Stimulated activated CD8-positive, alpha-beta memory T cell treated with anti-CD3 and anti-CD28 coated beads, Interleukin-12 subunit alpha, Interleukin-12 subunit beta, amount 100 ng/mL, for 4 hours (primary cell): ENCODE data around the gene TMPRSS3.
A peak's percentile ranks its signal among the peaks of the same experiment; 100 is the strongest.

Experiments
- DNase-seq: peaks from one replicate; pipeline ENCODE4 v3.0.0-alpha.2; 2020; ENCODE audit warnings: low read depth

The TMPRSS3 gene

DNA sequence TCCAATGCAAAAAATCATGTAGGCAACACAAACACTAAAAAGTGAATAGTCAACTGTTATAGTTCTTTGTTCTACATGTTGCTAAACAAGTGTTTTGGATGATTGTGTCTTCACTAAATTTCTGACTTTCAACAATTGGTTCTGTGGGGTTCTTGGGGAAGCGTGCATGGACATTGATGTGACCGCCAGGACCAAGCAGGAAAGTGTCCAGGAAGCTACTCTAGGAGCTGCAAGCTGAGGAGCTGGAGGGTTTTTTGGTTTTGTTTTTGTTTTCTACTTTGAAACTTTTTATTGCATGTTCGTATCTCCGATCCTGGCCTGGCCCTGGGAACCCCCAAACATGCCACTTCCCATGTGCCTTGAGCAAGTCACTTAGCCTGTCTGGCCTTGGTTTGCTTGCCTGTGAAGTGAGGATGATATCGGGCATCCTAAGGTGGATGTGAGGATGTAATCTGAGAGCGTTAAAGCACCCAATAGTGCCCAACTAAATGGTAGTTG is 8.0 kb downstream of the TMPRSS3 start:
- DNase-seq = no peak

GRCh38 chr21:42387164-42387563 is 8.7 kb downstream of the TMPRSS3 start:
- no peak for DNase-seq

DNA sequence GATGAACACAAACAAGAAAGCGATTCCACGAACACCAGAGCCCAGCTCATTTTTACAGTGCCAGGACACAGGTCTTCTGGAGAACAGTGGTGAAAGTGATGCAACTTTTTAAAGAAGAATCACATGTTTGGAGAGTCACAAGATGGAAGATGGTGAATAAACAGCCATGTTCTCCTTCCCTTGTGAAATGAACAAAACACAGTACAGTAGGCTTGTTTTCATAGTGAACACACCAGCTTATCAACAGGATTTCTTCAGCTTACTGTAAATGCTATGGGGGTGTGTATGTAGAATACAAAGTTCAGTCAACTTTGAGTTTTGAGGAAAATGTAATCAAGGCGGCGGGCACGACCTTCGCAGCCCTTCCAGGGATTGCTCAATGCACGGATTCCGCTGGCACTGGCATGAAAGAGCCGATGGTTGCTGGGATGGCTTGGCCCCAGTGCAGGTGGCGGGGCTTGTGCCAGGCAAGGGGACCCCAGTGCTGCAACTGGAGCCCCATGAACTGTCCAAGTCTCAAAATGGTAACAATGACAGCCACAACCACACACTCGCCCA is 9.7 kb downstream of the TMPRSS3 start:
- DNase-seq = no peak

DNA sequence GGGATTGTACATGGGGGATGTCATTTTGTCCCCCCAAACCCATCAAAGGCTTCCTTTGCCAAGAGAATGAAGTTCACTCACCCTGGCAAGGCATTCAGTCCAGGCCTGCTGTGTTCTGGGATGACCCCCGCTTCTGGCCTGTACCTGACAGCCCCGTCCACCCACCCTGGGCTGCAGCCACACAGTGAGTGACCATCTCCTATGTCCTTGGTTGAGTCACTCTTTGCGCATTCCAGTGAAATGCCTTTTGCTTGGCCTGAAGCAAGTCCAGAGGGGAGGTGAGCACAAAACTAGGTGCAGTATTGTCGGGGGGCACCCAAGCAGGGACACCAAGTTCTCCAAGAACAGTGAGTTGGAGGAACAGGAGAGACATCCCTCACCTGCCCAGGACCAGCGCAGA is 10.2 kb downstream of the TMPRSS3 start:
- DNase-seq = no peak

DNA sequence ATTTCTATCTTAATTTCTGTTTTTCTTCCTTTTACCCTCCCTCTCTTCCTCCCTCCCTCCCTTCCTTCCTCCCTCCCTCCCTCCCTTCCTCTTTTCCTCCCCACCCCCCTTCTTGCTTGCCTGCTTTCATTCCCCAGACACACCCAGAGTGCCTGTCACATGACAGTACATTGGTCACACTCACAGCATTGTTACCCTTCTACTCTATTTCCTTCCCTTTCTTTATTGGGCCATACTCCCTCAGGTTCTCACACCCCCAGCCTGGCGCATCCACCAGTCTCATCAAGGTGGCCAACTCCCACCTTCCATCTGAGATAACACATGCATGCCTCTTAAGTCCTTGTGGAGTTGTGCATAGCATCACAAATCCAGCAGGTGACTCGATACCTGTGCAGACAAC is 10.9 kb downstream of the TMPRSS3 start:
- no peak for DNase-seq

- DNase-seq = no peak
These were observed 11.5 kb downstream of the TMPRSS3 start for GRCh38 chr21:42384156-42384945.

DNA sequence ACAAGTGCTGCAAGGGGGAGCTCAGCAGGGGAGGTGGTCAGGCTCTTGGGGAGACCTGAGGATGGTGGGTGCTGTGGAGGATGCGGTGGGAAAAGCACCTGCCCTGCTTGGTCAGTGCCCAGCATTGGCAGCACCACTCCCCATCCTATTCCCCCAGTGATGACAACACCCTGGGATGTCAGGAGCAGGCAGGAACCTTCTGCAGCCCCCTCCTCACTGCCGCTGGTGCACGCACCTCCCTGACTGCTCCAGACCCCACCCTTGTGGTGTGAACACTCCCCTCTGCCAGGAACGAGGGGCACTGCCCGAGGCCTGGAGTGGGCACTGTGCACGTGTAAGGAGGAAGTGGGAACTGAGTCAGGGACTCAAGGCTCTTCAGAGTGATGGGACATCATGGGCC is 12.5 kb downstream of the TMPRSS3 start:
- DNase-seq = no peak

DNA sequence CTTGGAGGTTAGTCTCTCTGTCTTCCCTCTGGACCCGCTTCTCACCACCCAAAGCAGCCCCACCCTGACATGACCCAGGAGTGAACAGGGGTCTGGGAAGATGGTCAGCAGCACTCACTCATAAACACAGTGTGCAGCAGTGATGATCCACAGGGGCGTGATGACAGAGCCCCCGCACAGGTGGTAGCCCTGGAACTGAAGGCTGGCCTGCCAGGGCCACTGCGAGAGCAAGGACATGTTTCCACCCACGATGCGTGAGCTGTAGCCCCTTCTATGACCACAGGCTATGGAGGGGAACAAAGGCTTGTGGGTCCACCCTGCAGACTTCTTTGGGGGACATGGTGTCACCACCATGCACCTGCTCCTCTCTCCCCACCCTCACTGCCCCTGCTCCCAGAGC is 12.9 kb downstream of the TMPRSS3 start:
- no peak for DNase-seq

DNA sequence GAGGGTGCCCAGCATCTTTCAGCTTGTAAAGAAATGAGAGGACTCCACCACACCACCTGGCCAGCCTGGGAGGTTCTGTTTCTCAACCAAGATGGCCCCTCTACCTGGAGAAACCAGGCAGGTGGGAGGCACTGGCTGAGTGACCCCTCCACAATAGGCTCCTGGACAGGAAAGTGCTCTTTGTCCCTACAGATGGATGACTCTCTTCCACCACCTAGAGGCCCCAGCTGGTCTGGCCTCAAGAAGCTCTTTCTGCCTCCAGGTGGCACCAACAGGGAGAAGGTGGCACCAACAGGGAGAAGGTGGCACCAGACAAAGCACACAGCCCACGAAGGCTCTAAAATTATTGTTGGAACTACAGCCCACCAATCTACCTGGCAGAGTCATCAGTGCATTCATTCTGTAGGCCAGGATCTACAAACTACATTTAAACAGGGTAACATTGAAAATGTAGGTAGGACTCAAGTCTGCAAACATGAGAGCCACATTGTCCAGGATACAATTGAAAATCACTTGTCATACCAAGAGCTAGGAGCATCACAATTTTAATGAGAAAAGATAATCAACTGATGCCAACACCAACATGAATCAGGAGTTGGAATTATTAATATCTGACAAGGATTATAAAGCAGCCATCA is 14.4 kb downstream of the TMPRSS3 start:
- no peak for DNase-seq

DNA sequence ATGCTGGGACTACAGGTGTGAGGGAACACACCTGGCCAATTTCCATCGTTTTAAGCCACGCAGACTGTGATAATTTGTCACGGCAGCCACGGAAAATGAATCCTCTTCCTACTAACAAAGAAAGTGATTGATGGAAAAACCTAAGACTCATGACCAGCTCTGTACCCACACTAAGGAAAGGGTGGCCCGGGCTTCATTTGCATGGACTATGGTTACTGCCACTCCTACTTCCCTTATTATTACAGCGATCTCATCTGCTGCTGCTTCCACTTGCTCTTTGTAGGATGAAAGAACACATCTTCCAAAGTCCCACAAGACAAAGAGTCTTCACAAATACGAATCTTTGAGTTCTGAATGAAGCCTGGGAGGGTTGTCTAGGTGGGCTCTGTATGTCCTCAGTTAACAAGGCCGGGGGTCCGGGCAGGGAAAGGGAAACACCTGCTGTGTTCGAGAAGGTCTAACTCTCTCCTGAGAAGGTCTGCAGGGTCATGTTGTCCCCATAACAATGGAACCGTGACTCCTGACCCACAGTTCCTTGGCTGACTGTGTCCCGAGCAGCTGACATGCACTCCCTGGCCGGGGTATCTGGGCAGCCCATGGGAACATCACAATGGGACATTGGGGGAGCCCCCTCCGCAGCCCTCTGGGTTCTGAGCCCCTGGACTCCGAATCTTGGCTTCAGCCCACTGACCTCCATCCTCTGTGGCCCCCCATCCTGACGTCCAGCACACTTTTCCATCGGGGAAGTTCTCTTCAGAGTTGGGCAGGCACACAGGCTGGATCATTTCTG is 16.2 kb downstream of the TMPRSS3 start:
- DNase-seq = no peak

- DNase-seq = no peak
These were observed 17.4 kb downstream of the TMPRSS3 start for GRCh38 chr21:42378418-42378817.

GRCh38 chr21:42377951-42378340 is 17.9 kb downstream of the TMPRSS3 start:
- DNase-seq = no peak

- no peak for DNase-seq
These were observed 18.5 kb downstream of the TMPRSS3 start for GRCh38 chr21:42377211-42377950.

DNA sequence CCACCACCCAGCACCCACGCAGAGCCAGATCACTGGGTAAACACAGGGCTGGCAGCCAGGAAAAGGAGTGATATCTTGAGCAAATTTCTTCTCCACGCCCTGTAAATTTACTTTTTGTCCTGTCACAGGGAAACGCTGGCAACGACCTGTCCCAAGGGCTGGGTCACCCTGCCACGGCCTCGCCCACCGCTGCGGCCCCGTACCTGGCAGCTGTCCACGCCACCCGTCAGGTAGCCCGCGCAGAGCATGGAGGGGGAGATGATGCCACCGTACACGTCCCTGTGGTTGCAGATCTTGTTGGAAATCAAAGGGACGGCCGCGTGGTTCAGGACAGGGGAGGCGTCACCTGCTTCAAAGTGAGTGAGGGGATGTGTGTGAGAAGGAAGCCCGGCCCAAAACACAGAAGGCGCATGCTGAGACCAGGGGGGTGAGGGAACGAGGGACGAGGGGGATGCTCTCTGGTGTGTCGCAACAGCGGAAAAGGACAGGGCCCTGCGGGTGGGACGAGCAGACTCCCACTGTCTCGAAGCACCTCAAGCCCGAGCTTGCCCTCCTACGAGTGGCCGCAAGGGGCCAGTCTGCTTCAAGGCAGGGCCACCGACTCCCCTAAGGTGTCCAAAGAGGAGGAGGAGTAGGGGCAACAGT is 19.4 kb downstream of the TMPRSS3 start:
- no peak for DNase-seq

DNA sequence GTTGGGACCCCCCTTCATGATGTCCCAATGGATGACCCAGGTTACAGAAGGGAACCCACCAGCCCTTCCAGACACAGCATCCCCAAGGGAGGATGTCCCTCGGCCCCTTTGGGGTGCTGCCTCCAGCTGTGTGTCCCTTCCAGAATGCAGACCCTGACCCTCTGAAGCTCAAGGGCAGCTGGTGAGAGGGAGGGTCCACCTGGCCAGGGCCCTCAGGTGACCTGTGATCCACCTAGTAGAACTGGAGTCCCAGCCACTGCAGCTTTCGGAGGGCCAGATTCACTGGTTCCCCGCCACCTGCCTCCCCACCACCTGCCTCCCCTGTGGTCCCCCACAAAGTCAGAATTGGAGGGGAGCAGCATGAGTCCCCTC is 19.9 kb downstream of the TMPRSS3 start:
- DNase-seq = no peak

GRCh38 chr21:42375506-42375905 is 20.3 kb downstream of the TMPRSS3 start:
- DNase-seq = no peak

DNA sequence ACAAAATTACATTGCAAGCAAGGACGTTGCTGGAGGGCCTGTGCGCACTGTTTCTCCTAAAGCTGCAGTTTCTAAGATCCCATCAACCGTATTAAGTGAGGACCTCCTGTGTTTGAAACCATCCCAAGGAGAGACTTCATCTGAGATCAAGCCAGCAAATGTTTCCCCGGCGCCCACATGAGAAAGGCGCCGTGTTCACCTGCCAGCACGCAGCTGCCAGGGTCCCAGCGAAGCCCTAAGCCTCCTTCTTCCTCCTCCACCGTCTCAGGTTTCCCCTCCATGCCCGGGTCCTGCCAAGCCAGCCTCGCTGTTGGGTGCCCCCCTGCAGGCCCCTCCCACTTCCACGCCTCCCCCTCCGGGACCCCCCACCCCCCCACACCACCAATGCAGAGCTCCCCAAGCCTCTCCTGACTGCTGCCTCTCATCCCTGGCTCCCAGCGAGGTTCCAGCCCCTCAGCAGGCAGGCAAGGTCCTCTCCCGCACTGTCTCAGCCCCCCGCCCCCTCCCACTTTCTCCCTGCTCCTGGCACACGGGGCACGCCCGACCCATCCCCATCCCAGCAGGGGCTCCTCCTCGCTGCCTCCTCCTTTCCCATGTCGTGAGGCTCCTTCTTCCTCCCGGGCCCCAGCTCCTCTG is 20.9 kb downstream of the TMPRSS3 start:
- no peak for DNase-seq

- no peak for DNase-seq
These were observed 21.4 kb downstream of the TMPRSS3 start for GRCh38 chr21:42374457-42374856.

DNA sequence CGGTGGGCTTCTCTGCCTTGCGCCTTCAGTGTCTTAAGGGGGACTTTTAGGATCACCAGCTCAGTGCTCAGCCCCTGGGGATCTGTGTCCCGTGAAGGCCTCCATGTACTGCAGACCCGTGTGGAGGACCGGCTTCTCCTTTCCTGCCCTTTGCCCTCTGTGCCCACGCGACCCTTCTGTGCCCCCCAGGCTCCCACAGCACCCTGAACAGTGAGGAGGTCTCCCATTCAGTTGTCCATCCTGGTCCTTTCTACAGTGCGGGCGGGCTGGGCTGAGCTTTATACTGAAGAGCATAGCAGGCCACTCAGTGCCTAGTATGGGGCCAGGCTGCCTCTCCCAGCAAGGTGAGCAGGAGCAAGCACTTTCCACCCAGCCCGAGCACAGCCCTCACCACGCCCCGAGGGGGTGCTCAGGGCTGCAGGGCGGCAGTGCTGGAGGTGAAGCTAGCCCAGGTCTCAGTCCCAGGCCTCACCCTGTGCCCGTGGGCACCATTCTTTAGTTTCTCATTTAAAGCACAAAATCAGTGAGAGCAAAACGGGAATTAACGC is 21.9 kb downstream of the TMPRSS3 start:
- no peak for DNase-seq

GRCh38 chr21:42373196-42373907 is 22.5 kb downstream of the TMPRSS3 start:
- DNase-seq = peak; percentile 10
